Measurements from ENCODE around the gene PRDM16.

Gene PRDM16

GRCh38 chr1:3366126-3367051 is 297.4 kb downstream of the PRDM16 start:
- Histone ChIP-seq H3K27me3 (ENCODE audit: control insufficient read depth, insufficient read depth, low read length) (no peaks in the 10 kb centered on the region), H3K4me1 (ENCODE audit: control insufficient read depth, insufficient read depth, low read length) (peaks cover 54% of the 10 kb centered on the region), H3K4me3 (ENCODE audit: low read length) (no peak overlapping the region), H3K9ac (ENCODE audit: low read length) (no peak overlapping the region), H3K36me3 (ENCODE audit: control insufficient read depth, insufficient read depth, low read length) (no peaks in the 10 kb centered on the region), H3K9me3 (ENCODE audit: control insufficient read depth, low read length) (no peaks in the 10 kb centered on the region)

- Histone ChIP-seq H3K9me3 (ENCODE audit: control insufficient read depth, low read length) (no peaks in the 10 kb centered on the region), H3K4me1 (ENCODE audit: control insufficient read depth, insufficient read depth, low read length) (peaks cover 54% of the 10 kb centered on the region), H3K4me3 (ENCODE audit: low read length) (no peak overlapping the region), H3K36me3 (ENCODE audit: control insufficient read depth, insufficient read depth, low read length) (no peaks in the 10 kb centered on the region), H3K27me3 (ENCODE audit: control insufficient read depth, insufficient read depth, low read length) (no peaks in the 10 kb centered on the region), H3K9ac (ENCODE audit: low read length) (no peak overlapping the region)
Measured at GRCh38 chr1:3367376-3367775, 298.4 kb downstream of the PRDM16 start.

- Histone ChIP-seq H3K4me3 (ENCODE audit: low read length) (no peak overlapping the region), H3K36me3 (ENCODE audit: control insufficient read depth, insufficient read depth, low read length) (no peaks in the 10 kb centered on the region), H3K9me3 (ENCODE audit: control insufficient read depth, low read length) (no peaks in the 10 kb centered on the region), H3K9ac (ENCODE audit: low read length) (no peak overlapping the region), H3K27me3 (ENCODE audit: control insufficient read depth, insufficient read depth, low read length) (no peaks in the 10 kb centered on the region), H3K4me1 (ENCODE audit: control insufficient read depth, insufficient read depth, low read length) (peaks cover 54% of the 10 kb centered on the region)
Measured at GRCh38 chr1:3368059-3368458, 299.1 kb downstream of the PRDM16 start.

GRCh38 chr1:3368711-3369445 is 299.9 kb downstream of the PRDM16 start:
- H3K4me1 ChIP-seq (ENCODE audit: control insufficient read depth, insufficient read depth, low read length): peaks cover 54% of the 10 kb centered on the region

GRCh38 chr1:3369446-3370076 is 300.6 kb downstream of the PRDM16 start:
- Histone ChIP-seq H3K4me3 (ENCODE audit: low read length) (no peak overlapping the region), H3K4me1 (ENCODE audit: control insufficient read depth, insufficient read depth, low read length) (peaks cover 54% of the 10 kb centered on the region), H3K9me3 (ENCODE audit: control insufficient read depth, low read length) (no peaks in the 10 kb centered on the region), H3K9ac (ENCODE audit: low read length) (no peak overlapping the region), H3K27me3 (ENCODE audit: control insufficient read depth, insufficient read depth, low read length) (no peaks in the 10 kb centered on the region), H3K36me3 (ENCODE audit: control insufficient read depth, insufficient read depth, low read length) (no peaks in the 10 kb centered on the region)

More at GRCh38 chr1:3368711-3369445, 299.9 kb downstream of the PRDM16 start:
- H3K36me3 ChIP-seq (ENCODE audit: control insufficient read depth, insufficient read depth, low read length): no peaks in the 10 kb centered on the region
- H3K27me3 ChIP-seq (ENCODE audit: control insufficient read depth, insufficient read depth, low read length): no peaks in the 10 kb centered on the region
- H3K9me3 ChIP-seq (ENCODE audit: control insufficient read depth, low read length): no peaks in the 10 kb centered on the region
- H3K4me3 ChIP-seq (ENCODE audit: low read length): no peak overlapping the region
- H3K9ac ChIP-seq (ENCODE audit: low read length): no peak overlapping the region

GRCh38 chr1:3370856-3371703 is 302.1 kb downstream of the PRDM16 start:
- no peaks in the 10 kb centered on the region for H3K36me3 ChIP-seq (ENCODE audit: control insufficient read depth, insufficient read depth, low read length)
- H3K4me1 ChIP-seq (ENCODE audit: control insufficient read depth, insufficient read depth, low read length): peaks cover 42% of the 10 kb centered on the region
- no peaks in the 10 kb centered on the region for H3K27me3 ChIP-seq (ENCODE audit: control insufficient read depth, insufficient read depth, low read length)
- H3K9ac ChIP-seq (ENCODE audit: low read length): no peak overlapping the region
- no peak overlapping the region for H3K4me3 ChIP-seq (ENCODE audit: low read length)
- H3K9me3 ChIP-seq (ENCODE audit: control insufficient read depth, low read length): no peaks in the 10 kb centered on the region

GRCh38 chr1:3372317-3372716 is 303.3 kb downstream of the PRDM16 start:
- H3K9me3 ChIP-seq (ENCODE audit: control insufficient read depth, low read length): no peaks in the 10 kb centered on the region
- H3K27me3 ChIP-seq (ENCODE audit: control insufficient read depth, insufficient read depth, low read length): no peaks in the 10 kb centered on the region
- no peak overlapping the region for H3K9ac ChIP-seq (ENCODE audit: low read length)
- H3K36me3 ChIP-seq (ENCODE audit: control insufficient read depth, insufficient read depth, low read length): no peaks in the 10 kb centered on the region
- no peak overlapping the region for H3K4me3 ChIP-seq (ENCODE audit: low read length)
- H3K4me1 ChIP-seq (ENCODE audit: control insufficient read depth, insufficient read depth, low read length): peaks cover 39% of the 10 kb centered on the region

GRCh38 chr1:3373175-3373574 is 304.2 kb downstream of the PRDM16 start:
- Histone ChIP-seq H3K36me3 (ENCODE audit: control insufficient read depth, insufficient read depth, low read length) (no peaks in the 10 kb centered on the region), H3K9me3 (ENCODE audit: control insufficient read depth, low read length) (no peaks in the 10 kb centered on the region), H3K27me3 (ENCODE audit: control insufficient read depth, insufficient read depth, low read length) (no peaks in the 10 kb centered on the region), H3K4me1 (ENCODE audit: control insufficient read depth, insufficient read depth, low read length) (peaks cover 39% of the 10 kb centered on the region), H3K9ac (ENCODE audit: low read length) (no peak overlapping the region), H3K4me3 (ENCODE audit: low read length) (no peak overlapping the region)

- peaks cover 38% of the 10 kb centered on the region for H3K4me1 ChIP-seq (ENCODE audit: control insufficient read depth, insufficient read depth, low read length)
- no peak overlapping the region for H3K9ac ChIP-seq (ENCODE audit: low read length)
- no peaks in the 10 kb centered on the region for H3K27me3 ChIP-seq (ENCODE audit: control insufficient read depth, insufficient read depth, low read length)
- no peaks in the 10 kb centered on the region for H3K36me3 ChIP-seq (ENCODE audit: control insufficient read depth, insufficient read depth, low read length)
- no peaks in the 10 kb centered on the region for H3K9me3 ChIP-seq (ENCODE audit: control insufficient read depth, low read length)
- no peak overlapping the region for H3K4me3 ChIP-seq (ENCODE audit: low read length)
Measured at GRCh38 chr1:3373700-3374405, 304.9 kb downstream of the PRDM16 start.

- H3K4me1 ChIP-seq (ENCODE audit: control insufficient read depth, insufficient read depth, low read length): peaks cover 26% of the 10 kb centered on the region
- no peaks in the 10 kb centered on the region for H3K36me3 ChIP-seq (ENCODE audit: control insufficient read depth, insufficient read depth, low read length)
- no peak overlapping the region for H3K4me3 ChIP-seq (ENCODE audit: low read length)
- H3K9ac ChIP-seq (ENCODE audit: low read length): no peak overlapping the region
- no peaks in the 10 kb centered on the region for H3K9me3 ChIP-seq (ENCODE audit: control insufficient read depth, low read length)
- no peaks in the 10 kb centered on the region for H3K27me3 ChIP-seq (ENCODE audit: control insufficient read depth, insufficient read depth, low read length)
Measured at GRCh38 chr1:3375245-3375644, 306.2 kb downstream of the PRDM16 start.

- H3K9ac ChIP-seq (ENCODE audit: low read length): no peak overlapping the region
Measured at GRCh38 chr1:3377166-3377565, 308.2 kb downstream of the PRDM16 start.

More at GRCh38 chr1:3377166-3377565, 308.2 kb downstream of the PRDM16 start:
- no peak overlapping the region for H3K4me3 ChIP-seq (ENCODE audit: low read length)
- no peaks in the 10 kb centered on the region for H3K9me3 ChIP-seq (ENCODE audit: control insufficient read depth, low read length)
- H3K27me3 ChIP-seq (ENCODE audit: control insufficient read depth, insufficient read depth, low read length): no peaks in the 10 kb centered on the region
- peaks cover 21% of the 10 kb centered on the region for H3K4me1 ChIP-seq (ENCODE audit: control insufficient read depth, insufficient read depth, low read length)
- no peaks in the 10 kb centered on the region for H3K36me3 ChIP-seq (ENCODE audit: control insufficient read depth, insufficient read depth, low read length)
